ENCODE data around the gene PNO1.

DNA sequence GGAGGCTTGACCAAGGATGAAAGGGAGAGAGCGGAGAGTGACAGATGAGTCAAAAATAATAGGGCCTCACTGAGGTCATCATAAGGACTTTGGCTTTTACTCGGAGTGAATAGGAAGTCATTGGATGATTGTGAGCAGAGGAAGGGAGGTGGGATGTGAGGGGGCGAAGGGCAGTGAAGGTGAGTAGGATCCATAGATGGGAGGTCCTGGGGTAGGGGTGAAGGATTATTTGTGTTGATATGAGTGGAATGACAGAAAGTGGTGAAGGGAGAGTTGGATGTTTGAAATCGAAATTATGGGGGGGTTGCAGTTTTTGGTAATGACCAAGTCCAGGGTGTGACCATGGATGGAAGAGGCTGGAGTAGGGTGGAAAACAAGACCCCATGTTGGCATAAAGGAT, 14.0 kb downstream of the PNO1 start:
- TF ChIP-seq, protein P1, sequence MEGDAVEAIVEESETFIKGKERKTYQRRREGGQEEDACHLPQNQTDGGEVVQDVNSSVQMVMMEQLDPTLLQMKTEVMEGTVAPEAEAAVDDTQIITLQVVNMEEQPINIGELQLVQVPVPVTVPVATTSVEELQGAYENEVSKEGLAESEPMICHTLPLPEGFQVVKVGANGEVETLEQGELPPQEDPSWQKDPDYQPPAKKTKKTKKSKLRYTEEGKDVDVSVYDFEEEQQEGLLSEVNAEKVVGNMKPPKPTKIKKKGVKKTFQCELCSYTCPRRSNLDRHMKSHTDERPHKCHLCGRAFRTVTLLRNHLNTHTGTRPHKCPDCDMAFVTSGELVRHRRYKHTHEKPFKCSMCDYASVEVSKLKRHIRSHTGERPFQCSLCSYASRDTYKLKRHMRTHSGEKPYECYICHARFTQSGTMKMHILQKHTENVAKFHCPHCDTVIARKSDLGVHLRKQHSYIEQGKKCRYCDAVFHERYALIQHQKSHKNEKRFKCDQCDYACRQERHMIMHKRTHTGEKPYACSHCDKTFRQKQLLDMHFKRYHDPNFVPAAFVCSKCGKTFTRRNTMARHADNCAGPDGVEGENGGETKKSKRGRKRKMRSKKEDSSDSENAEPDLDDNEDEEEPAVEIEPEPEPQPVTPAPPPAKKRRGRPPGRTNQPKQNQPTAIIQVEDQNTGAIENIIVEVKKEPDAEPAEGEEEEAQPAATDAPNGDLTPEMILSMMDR (IDR thresholded peaks at IDR 0.05; ENCODE audit: low read depth, low read length), result no peak
- no peak for TF ChIP-seq EZH2phosphoT487 (IDR thresholded peaks at IDR 0.05; ENCODE audit: low read depth)

All from OCI-LY3 (cell line).